ENCODE measurements around the gene BIN1.

Gene BIN1

GRCh38 chr2:127022817-127023216 lies 84.1 kb downstream of the BIN1 start:
- in situ Hi-C loops (cut with HindIII; ENCODE audit: low pct_ligation_motif_present, low sequenced_read_pairs), result no loop called here

GRCh38 chr2:127020536-127020935 lies 86.4 kb downstream of the BIN1 start:
- in situ Hi-C loops (cut with HindIII; ENCODE audit: low pct_ligation_motif_present, low sequenced_read_pairs), result no loop called here
- TF ChIP-seq CTCF (IDR thresholded peaks at IDR 0.05; ENCODE audit: low read depth, low read length, missing control alignments), result no peak
- H3K4me3 ChIP-seq (ENCODE audit: low read depth, low read length), result no peak overlapping the region
- DNase-seq, result no peak
- no peaks in the 10 kb centered on the region for H3K36me3 ChIP-seq (replicated peaks)
- no peaks in the 10 kb centered on the region for H3K27me3 ChIP-seq (replicated peaks)
- H3K27ac ChIP-seq, result no peak overlapping the region

More at GRCh38 chr2:127022817-127023216, 84.1 kb downstream of the BIN1 start:
- H3K27ac ChIP-seq, result no peak overlapping the region
- no peaks in the 10 kb centered on the region for H3K36me3 ChIP-seq (replicated peaks)
- peak; percentile 5 for TF ChIP-seq CTCF (IDR thresholded peaks at IDR 0.05; ENCODE audit: low read depth, low read length, missing control alignments)
- H3K4me3 ChIP-seq (ENCODE audit: low read depth, low read length), result no peak overlapping the region
- DNase-seq, result no peak
- no peaks in the 10 kb centered on the region for H3K27me3 ChIP-seq (replicated peaks)

- no peak for DNase-seq
These were observed 89.4 kb downstream of the BIN1 start for GRCh38 chr2:127017548-127017947.

GRCh38 chr2:127016329-127016728 lies 90.6 kb downstream of the BIN1 start:
- DNase-seq, result no peak
- no peaks in the 10 kb centered on the region for H3K27me3 ChIP-seq (replicated peaks)
- no peak overlapping the region for H3K4me3 ChIP-seq (ENCODE audit: low read depth, low read length)
- H3K27ac ChIP-seq, result no peak overlapping the region
- no peak for TF ChIP-seq CTCF (IDR thresholded peaks at IDR 0.05; ENCODE audit: low read depth, low read length, missing control alignments)
- no peaks in the 10 kb centered on the region for H3K36me3 ChIP-seq (replicated peaks)
- in situ Hi-C loops (cut with HindIII; ENCODE audit: low pct_ligation_motif_present, low sequenced_read_pairs), result no loop called here

More at GRCh38 chr2:127017548-127017947, 89.4 kb downstream of the BIN1 start:
- in situ Hi-C loops (cut with HindIII; ENCODE audit: low pct_ligation_motif_present, low sequenced_read_pairs), result no loop called here
- H3K27me3 ChIP-seq (replicated peaks), result no peaks in the 10 kb centered on the region
- no peak for TF ChIP-seq CTCF (IDR thresholded peaks at IDR 0.05; ENCODE audit: low read depth, low read length, missing control alignments)
- no peaks in the 10 kb centered on the region for H3K36me3 ChIP-seq (replicated peaks)
- H3K27ac ChIP-seq, result no peak overlapping the region
- H3K4me3 ChIP-seq (ENCODE audit: low read depth, low read length), result no peak overlapping the region

- H3K36me3 ChIP-seq (replicated peaks), result no peaks in the 10 kb centered on the region
- peak overlapping the region; percentile 73 for H3K27ac ChIP-seq
- peak; percentile 12 for DNase-seq
- in situ Hi-C loops (cut with HindIII; ENCODE audit: low pct_ligation_motif_present, low sequenced_read_pairs), result no loop called here
- no peak for TF ChIP-seq CTCF (IDR thresholded peaks at IDR 0.05; ENCODE audit: low read depth, low read length, missing control alignments)
- H3K4me3 ChIP-seq (ENCODE audit: low read depth, low read length), result no peak overlapping the region
- H3K27me3 ChIP-seq (replicated peaks), result no peaks in the 10 kb centered on the region
These were observed 91.6 kb downstream of the BIN1 start for GRCh38 chr2:127015106-127015910.

Measured in brain microvascular endothelial cell (primary cell).